K562 (cell line): ENCODE data around the gene SDK1. TPM values are rescaled to one million over a fixed set of nuclear protein-coding genes. Genes with fewer than 3 reads are reported as not detected.

Source experiments
- ATAC-seq: fragments of 200-7000 bp; cut with Tn5 transposase; 3 replicates; pipeline ENCODE4 v1.9.1; 2020; ENCODE audit warnings: moderate library complexity
- BruUV-seq: library from RNA; stranded (reverse); fragments of 400-500 nt; replicated peaks from 2 replicates; lab custom pipeline; 2021; lab: Mats Ljungman, UMichigan
- CTCF ChIA-PET: fragments of 300-600 bp; formaldehyde crosslinking; extraction: SDS; loops from one replicate; lab custom pipeline; 2021; ENCODE audit warnings: low intra/inter-chr PET ratio; lab: Yijun Ruan, JAX
- POLR2A ChIA-PET: fragments of 300-600, 350-650 bp; sonication (Branson Sonifier 250); formaldehyde crosslinking; extraction: SDS; loops from one replicate; lab custom pipeline; 2021; ENCODE audit warnings: antibody characterized with exemption, inconsistent platforms; lab: Yijun Ruan, JAX
- DNase-seq, 4 experiments: peaks; one replicate each; pipeline versions ENCODE4 v3.0.0 to v3.0.0-alpha.2; 2011 to 2018; ENCODE audit warnings: low spot score in 3 of 4, mixed read lengths in 3 of 4; ENCODE audit errors: extremely low read depth in 1 of 4
- FAIRE-seq: peaks from 2 replicates; lab custom pipeline; 2011; peaks lifted over from hg19 to GRCh38; lab: Jason Lieb, UNC
- H2AFZ ChIP-seq: 2 replicates; pipeline ENCODE4 v1.6.0; 2011; ENCODE audit warnings: low read depth, low read length, control low read depth, inconsistent platforms
- H3K27ac ChIP-seq: fragments of 200-600 bp; 3 replicates; pipeline ENCODE4 v1.8.0; 2011; ENCODE audit warnings: low read depth, mild to moderate bottlenecking, control low read depth, inconsistent platforms, low read length, moderate library complexity, mixed read lengths; ENCODE audit errors: extremely low read depth
- H3K27me3 ChIP-seq, 2 experiments: fragments of 300-600 bp in 1 of 2; 2 replicates in 1 of 2; 3 replicates in 1 of 2; pipeline versions ENCODE4 v1.6.0 to v1.8.0; 2011; ENCODE audit warnings: inconsistent platforms in 2 of 2, low read length in 2 of 2, mild to moderate bottlenecking in 1 of 2, mixed read lengths in 1 of 2, moderate library complexity in 1 of 2; ENCODE audit not compliant: control insufficient read depth in 2 of 2, insufficient read depth in 2 of 2
- H3K36me3 ChIP-seq: fragments of 300-600 bp; 3 replicates; pipeline ENCODE4 v1.8.0; 2011; ENCODE audit warnings: mild to moderate bottlenecking, low read length, inconsistent platforms; ENCODE audit not compliant: control insufficient read depth, insufficient read depth
- H3K4me1 ChIP-seq, 2 experiments: fragments of 200-600 bp in 1 of 2; replicated peaks in 1 of 2; 2 replicates in 1 of 2; 3 replicates in 1 of 2; pipeline versions ENCODE4 v1.5.1 to v1.8.0; 2011; ENCODE audit warnings: inconsistent platforms in 2 of 2, low read length in 2 of 2, mild to moderate bottlenecking in 1 of 2, mixed read lengths in 1 of 2, moderate library complexity in 1 of 2; ENCODE audit not compliant: control insufficient read depth in 2 of 2, insufficient read depth in 2 of 2
- H3K4me2 ChIP-seq: 2 replicates; pipeline ENCODE4 v1.6.1; 2011; ENCODE audit warnings: low read length, control low read depth, inconsistent platforms, mixed read lengths; ENCODE audit not compliant: insufficient read depth
- H3K4me3 ChIP-seq: fragments of 200-600 bp; sonication (generic), shearing (Covaris generic); 2 replicates; pipeline ENCODE4 v1.5.1; 2016; ENCODE audit warnings: control low read depth, inconsistent platforms
- H3K79me2 ChIP-seq: fragments of 200-600 bp; 3 replicates; pipeline ENCODE4 v1.8.0; 2011; ENCODE audit warnings: low read length, inconsistent platforms; ENCODE audit not compliant: control insufficient read depth, insufficient read depth
- H3K9ac ChIP-seq, 2 experiments: 2 replicates each; pipeline versions ENCODE4 v1.6.0 to v1.6.1; 2011; ENCODE audit warnings: low read depth in 2 of 2, low read length in 2 of 2, control low read depth in 1 of 2, inconsistent platforms in 1 of 2, mild to moderate bottlenecking in 1 of 2, mixed read lengths in 1 of 2; ENCODE audit not compliant: insufficient read depth in 1 of 2
- H3K9me1 ChIP-seq: one replicate; pipeline ENCODE4 v1.6.0; 2011; ENCODE audit warnings: inconsistent platforms, mild to moderate bottlenecking, low read length, moderate library complexity; ENCODE audit not compliant: control insufficient read depth, insufficient read depth
- H3K9me3 ChIP-seq: replicated peaks from 2 replicates; pipeline ENCODE4 v1.5.1; 2011; ENCODE audit warnings: low read depth, low read length, inconsistent platforms; ENCODE audit not compliant: control insufficient read depth, insufficient read depth
- H4K20me1 ChIP-seq: replicated peaks from 2 replicates; pipeline ENCODE4 v1.6.1; 2011; ENCODE audit warnings: low read length, inconsistent platforms, mixed read lengths; ENCODE audit not compliant: control insufficient read depth, insufficient read depth
- ATF1 ChIP-seq, 2 experiments: fragments of 450-650 bp in 1 of 2; IDR thresholded peaks; 2 replicates each; pipeline ENCODE4 v1.6.1; 2016; ENCODE audit warnings: missing compliant biosample characterization in 1 of 2, missing genetic modification characterization in 1 of 2
- CBFB ChIP-seq: sonication (generic); formaldehyde crosslinking; IDR thresholded peaks from 2 replicates; pipeline ENCODE4 v1.4.0; 2020; ENCODE audit warnings: mild to moderate bottlenecking, missing genetic modification reagents
- CBX2 ChIP-seq: fragments of 200-600 bp; sonication (generic); IDR thresholded peaks from one replicate; pipeline ENCODE4 v1.6.1; 2012; ENCODE audit warnings: mild to moderate bottlenecking, low read length, inconsistent platforms; ENCODE audit not compliant: insufficient read depth, poor library complexity, severe bottlenecking
- GABPB1 ChIP-seq: sonication (generic); formaldehyde crosslinking; IDR thresholded peaks from 2 replicates; pipeline ENCODE4 v1.8.0; 2022; ENCODE audit warnings: mild to moderate bottlenecking, missing genetic modification reagents
- HCFC1 ChIP-seq: IDR thresholded peaks from 2 replicates; pipeline ENCODE4 v1.6.1; 2012; ENCODE audit warnings: low read depth, low read length, improper control_type of control experiment
- HNRNPLL ChIP-seq: fragments of 200-400 bp; formaldehyde crosslinking; IDR thresholded peaks from 2 replicates; pipeline ENCODE4 v1.6.1; 2017; ENCODE audit warnings: low read length, low read depth, mild to moderate bottlenecking; ENCODE audit not compliant: poor library complexity, severe bottlenecking
- KHSRP ChIP-seq: fragments of 450-650 bp; IDR thresholded peaks from 2 replicates; pipeline ENCODE4 v1.6.1; 2017
- RNF2 ChIP-seq: sonication (generic); IDR thresholded peaks from 2 replicates; pipeline ENCODE4 v1.6.1; 2016
- SOX6 ChIP-seq: fragments of 450-650 bp; IDR thresholded peaks from 2 replicates; pipeline ENCODE4 v1.6.1; 2014; ENCODE audit warnings: mild to moderate bottlenecking
- ZC3H4 ChIP-seq: sonication (generic); formaldehyde crosslinking; IDR thresholded peaks from 2 replicates; pipeline ENCODE4 v1.9.0; 2021; ENCODE audit warnings: missing genetic modification reagents, borderline replicate concordance
- ZNF12 ChIP-seq: sonication (generic); formaldehyde crosslinking; IDR thresholded peaks from 2 replicates; pipeline ENCODE4 v1.4.0; 2020; ENCODE audit warnings: mild to moderate bottlenecking, missing genetic modification reagents
- ZNF165 ChIP-seq: fragments of 250-450 bp; sonication (Bioruptor Pico); IDR thresholded peaks from 2 replicates; pipeline ENCODE4 v1.4.0; 2020; ENCODE audit warnings: borderline replicate concordance
- ZNF639 ChIP-seq, 2 experiments: fragments of 200-800 bp in 1 of 2; sonication (Bioruptor generic) in 1 of 2; sonication (generic) in 1 of 2; formaldehyde crosslinking in 1 of 2; IDR thresholded peaks in 1 of 2; conservative IDR thresholded peaks in 1 of 2; 2 replicates each; pipeline versions ENCODE4 v1.5.0 to v1.6.1; 2016 to 2020; ENCODE audit warnings: missing compliant biosample characterization in 1 of 2, missing genetic modification characterization in 1 of 2, missing genetic modification reagents in 1 of 2
- ZNF699 ChIP-seq: fragments of 250-450 bp; sonication (Bioruptor Pico); IDR thresholded peaks from 2 replicates; pipeline ENCODE4 v1.8.0; 2021; ENCODE audit warnings: mild to moderate bottlenecking, moderate library complexity; ENCODE audit not compliant: insufficient replicate concordance
- WGBS: fragments of 100-300 bp; shearing (Covaris generic); methylation state at CpG from one replicate; pipeline ENCODE4 v1.1.6; 2016; ENCODE audit warnings: low coverage, mixed read lengths; ENCODE audit not compliant: insufficient coverage; ENCODE audit errors: missing lambda C conversion rate; 5-methylcytosine and 5-hydroxymethylcytosine counted together
- in situ Hi-C: fragments of 300-500 bp; cut with MboI; formaldehyde crosslinking; loops from 4 replicates; pipeline ENCODE4 v1.15.0; 2018; ENCODE audit warnings: inconsistent platforms, mixed read lengths
- intact Hi-C: fragments of 100-400 bp; cut with micrococcal nuclease; formaldehyde crosslinking; loops from 2 replicates; pipeline ENCODE4 v1.14.2; 2022
- polyA plus RNA-seq, 8 experiments: library from polyadenylated mRNA; depleted of rRNA in 4 of 8; stranded (reverse) in 5 of 8; unstranded in 3 of 8; fragments of >200 nt; fragmentation: Nextera tagmentation in 2 of 8; fragmentation: Illumina TruSeq in 1 of 8; extraction: Ambion mirVana in 2 of 8; extraction: Trizol in 1 of 8; gene quantifications; 2 replicates each; pipeline versions ENCODE4 v1.2.1 to v1.2.3, GENCODE V29; 2011 to 2014; ENCODE audit warnings: inconsistent platforms in 1 of 8, missing spikeins in 1 of 8
- total RNA-seq, 7 experiments: library from RNA; depleted of rRNA in 6 of 7; stranded (reverse); fragments of >200 nt in 6 of 7; fragmentation: Illumina TruSeq in 2 of 7; extraction: Trizol in 2 of 7; gene quantifications; 2 replicates each; pipeline versions ENCODE4 v1.2.1 to v1.2.3, GENCODE V29; 2011 to 2021; ENCODE audit warnings: low replicate concordance in 1 of 7
- TF ChIP-seq, protein P1 (sequence below): sonication (generic); formaldehyde crosslinking; IDR thresholded peaks from 2 replicates; pipeline ENCODE4 v1.8.0; 2022; ENCODE audit warnings: missing genetic modification reagents, mild to moderate bottlenecking, borderline replicate concordance
- TF ChIP-seq, protein P2 (sequence below), 2 experiments: fragments of 450-650 bp in 1 of 2; IDR thresholded peaks; 2 replicates each; pipeline ENCODE4 v1.6.1; 2011 to 2017; ENCODE audit warnings: low read depth in 2 of 2, antibody characterized with exemption in 1 of 2, borderline replicate concordance in 1 of 2, low read length in 1 of 2, mild to moderate bottlenecking in 1 of 2, mixed read lengths in 1 of 2; ENCODE audit not compliant: control insufficient read depth in 1 of 2

SDK1 gene
- total and polyA plus RNA-seq, 9 of the 15 experiments (the other 6 are each of a cell fraction or from before 2014, with no cell fraction given), result 0.16 TPM; not detected in 8

DNA sequence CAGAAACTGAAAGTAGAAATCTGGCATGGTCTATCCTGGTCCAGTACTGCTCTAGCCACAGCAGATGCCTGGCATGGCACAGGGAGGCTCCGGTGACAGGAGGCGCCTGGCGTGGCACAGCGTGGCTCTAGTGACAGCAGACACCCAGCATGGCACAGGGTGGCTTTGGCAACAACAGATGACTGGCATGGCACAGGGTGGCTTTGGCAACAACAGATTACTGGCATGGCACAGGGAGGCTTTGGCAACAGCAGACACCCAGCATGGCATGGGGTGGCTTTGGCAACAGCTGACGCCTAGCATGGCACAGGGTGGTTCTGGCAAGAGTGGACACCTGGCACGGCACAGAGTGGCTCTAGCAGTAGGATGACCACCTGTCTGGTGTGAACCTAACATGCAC lies 900.5 kb downstream of the SDK1 start:
- no peak for ATAC-seq
- Histone ChIP-seq H3K9me1 (peaks cover 3% of the 10 kb centered on the region), H3K4me2 (no peak overlapping the region), H3K36me3 (no peaks in the 10 kb centered on the region), H2AFZ (no peak overlapping the region), H3K4me3 (no peak overlapping the region), H4K20me1 (peaks cover 5% of the 10 kb centered on the region; the same call in 1 of the 2 replicates), H3K4me1 (peaks cover 0 to 5% of the 10 kb centered on the region in 2 experiments; a peak in 2 of 5 replicates), H3K27me3 (peaks cover 17 to 77% of the 10 kb centered on the region in 2 experiments; a peak in 3 of 5 replicates), H3K27ac (no peak overlapping the region), H3K9ac (no peak overlapping the region), H3K9me3 (no peaks in the 10 kb centered on the region), H3K79me2 (no peaks in the 10 kb centered on the region)
- CTCF ChIA-PET, result no interaction called here
- DNase-seq, result no peak
- FAIRE-seq, result no peak
- no TSS peak for BruUV-seq
- in situ Hi-C loops, result no loop called here
- WGBS, result 3% methylated on average over 6 of the region's 6 CpGs
- intact Hi-C loops, result no loop called here
- POLR2A ChIA-PET, result no interaction called here
- TF ChIP-seq SOX6 (no peak), GABPB1 (CRISPR knock-in tag) (no peak), ZNF165 (no peak), ZNF699 (CRISPR knock-in tag) (no peak), KHSRP (no peak), HNRNPLL (no peak), ATF1 (CRISPR knock-in tag; IDR thresholded peaks at IDR 0.05) (no peak), ATF1 (tag; IDR thresholded peaks at IDR 0.05) (no peak), RNF2 (no peak), ZC3H4 (CRISPR knock-in tag) (no peak), CBX2 (no peak), HCFC1 (no peak), ZNF639 (CRISPR knock-in tag; conservative IDR thresholded peaks at IDR 0.05 in 1 of 2, IDR thresholded peaks at IDR 0.05 in 1 of 2) (no peak), CBFB (CRISPR knock-in tag) (no peak), ZNF12 (CRISPR knock-in tag) (no peak)
- TF ChIP-seq, protein P1, sequence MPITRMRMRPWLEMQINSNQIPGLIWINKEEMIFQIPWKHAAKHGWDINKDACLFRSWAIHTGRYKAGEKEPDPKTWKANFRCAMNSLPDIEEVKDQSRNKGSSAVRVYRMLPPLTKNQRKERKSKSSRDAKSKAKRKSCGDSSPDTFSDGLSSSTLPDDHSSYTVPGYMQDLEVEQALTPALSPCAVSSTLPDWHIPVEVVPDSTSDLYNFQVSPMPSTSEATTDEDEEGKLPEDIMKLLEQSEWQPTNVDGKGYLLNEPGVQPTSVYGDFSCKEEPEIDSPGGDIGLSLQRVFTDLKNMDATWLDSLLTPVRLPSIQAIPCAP (CRISPR knock-in tag), result no peak
- TF ChIP-seq, protein P2, sequence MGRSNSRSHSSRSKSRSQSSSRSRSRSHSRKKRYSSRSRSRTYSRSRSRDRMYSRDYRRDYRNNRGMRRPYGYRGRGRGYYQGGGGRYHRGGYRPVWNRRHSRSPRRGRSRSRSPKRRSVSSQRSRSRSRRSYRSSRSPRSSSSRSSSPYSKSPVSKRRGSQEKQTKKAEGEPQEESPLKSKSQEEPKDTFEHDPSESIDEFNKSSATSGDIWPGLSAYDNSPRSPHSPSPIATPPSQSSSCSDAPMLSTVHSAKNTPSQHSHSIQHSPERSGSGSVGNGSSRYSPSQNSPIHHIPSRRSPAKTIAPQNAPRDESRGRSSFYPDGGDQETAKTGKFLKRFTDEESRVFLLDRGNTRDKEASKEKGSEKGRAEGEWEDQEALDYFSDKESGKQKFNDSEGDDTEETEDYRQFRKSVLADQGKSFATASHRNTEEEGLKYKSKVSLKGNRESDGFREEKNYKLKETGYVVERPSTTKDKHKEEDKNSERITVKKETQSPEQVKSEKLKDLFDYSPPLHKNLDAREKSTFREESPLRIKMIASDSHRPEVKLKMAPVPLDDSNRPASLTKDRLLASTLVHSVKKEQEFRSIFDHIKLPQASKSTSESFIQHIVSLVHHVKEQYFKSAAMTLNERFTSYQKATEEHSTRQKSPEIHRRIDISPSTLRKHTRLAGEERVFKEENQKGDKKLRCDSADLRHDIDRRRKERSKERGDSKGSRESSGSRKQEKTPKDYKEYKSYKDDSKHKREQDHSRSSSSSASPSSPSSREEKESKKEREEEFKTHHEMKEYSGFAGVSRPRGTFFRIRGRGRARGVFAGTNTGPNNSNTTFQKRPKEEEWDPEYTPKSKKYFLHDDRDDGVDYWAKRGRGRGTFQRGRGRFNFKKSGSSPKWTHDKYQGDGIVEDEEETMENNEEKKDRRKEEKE (IDR thresholded peaks at IDR 0.05; ENCODE audit: borderline replicate concordance in 1 of 2, control insufficient read depth in 1 of 2, low read depth in 2 of 2, low read length in 1 of 2), result no peak
